Liver (tissue), 9 donors: Measurements from ENCODE around the gene TACC3. TPM values are rescaled to one million over a fixed set of nuclear protein-coding genes. Genes with fewer than 3 reads are reported as not detected.

Source experiments
- DNase-seq: peaks from one replicate; pipeline ENCODE4 v3.0.0-alpha.2; 2017; ENCODE audit warnings: low spot score
- H3K27ac ChIP-seq, 2 donors: one replicate each; pipeline ENCODE4 v1.7.0; 2013; ENCODE audit warnings: inconsistent platforms in 2 of 2, low read length in 2 of 2, control low read depth in 1 of 2, low read depth in 1 of 2, mild to moderate bottlenecking in 1 of 2
- H3K27me3 ChIP-seq, 4 donors: one replicate each; pipeline versions ENCODE4 v1.6.1 to v1.7.0; 2013; ENCODE audit warnings: low read length in 3 of 4, inconsistent platforms in 1 of 4, mild to moderate bottlenecking in 1 of 4, moderate library complexity in 1 of 4; ENCODE audit not compliant: control insufficient read depth in 4 of 4, insufficient read depth in 4 of 4
- H3K36me3 ChIP-seq, 4 donors: one replicate each; pipeline versions ENCODE4 v1.6.1 to v1.7.0; 2013; ENCODE audit warnings: low read length in 3 of 4, mild to moderate bottlenecking in 3 of 4, low read depth in 1 of 4, moderate library complexity in 1 of 4; ENCODE audit not compliant: control insufficient read depth in 4 of 4, insufficient read depth in 3 of 4
- H3K4me1 ChIP-seq, 4 donors: one replicate each; pipeline versions ENCODE4 v1.6.1 to v1.7.0; 2013; ENCODE audit warnings: low read length in 3 of 4, mild to moderate bottlenecking in 3 of 4, moderate library complexity in 1 of 4; ENCODE audit not compliant: control insufficient read depth in 4 of 4, insufficient read depth in 4 of 4
- H3K4me3 ChIP-seq, 3 donors: one replicate each; pipeline versions ENCODE4 v1.6.1 to v1.7.0; 2013; ENCODE audit warnings: low read length in 3 of 3, control low read depth in 1 of 3, low read depth in 1 of 3, mild to moderate bottlenecking in 1 of 3
- H3K9ac ChIP-seq, 2 donors: one replicate each; pipeline ENCODE4 v1.7.0; 2013; ENCODE audit warnings: low read length in 2 of 2, mild to moderate bottlenecking in 2 of 2, moderate library complexity in 2 of 2, control low read depth in 1 of 2, low read depth in 1 of 2
- H3K9me3 ChIP-seq, 4 donors: one replicate each; pipeline versions ENCODE4 v1.6.1 to v1.7.0; 2013; ENCODE audit warnings: low read length in 3 of 4; ENCODE audit not compliant: control insufficient read depth in 4 of 4
- CTCF ChIP-seq: fragments of 150-350 bp; IDR thresholded peaks from 2 replicates; pipeline ENCODE4 v1.5.1; 2017; ENCODE audit warnings: improper control_type of control experiment, low read depth, low read length; ENCODE audit not compliant: missing input control
- EGR1 ChIP-seq, 2 donors: IDR thresholded peaks; 2 replicates each; pipeline ENCODE4 v1.6.1; 2016 to 2018; ENCODE audit warnings: antibody characterized with exemption in 2 of 2, low read depth in 2 of 2
- FOXA1 ChIP-seq: IDR thresholded peaks from 2 replicates; pipeline ENCODE4 v1.6.1; 2016; ENCODE audit warnings: antibody characterized with exemption
- FOXA2 ChIP-seq: IDR thresholded peaks from 2 replicates; pipeline ENCODE4 v1.6.1; 2016; ENCODE audit warnings: antibody characterized with exemption
- GABPA ChIP-seq, 2 donors: IDR thresholded peaks in 1 of 2; conservative IDR thresholded peaks in 1 of 2; 2 replicates each; pipeline ENCODE4 v1.6.1; 2016; ENCODE audit warnings: antibody characterized with exemption in 2 of 2, mild to moderate bottlenecking in 1 of 2, moderate library complexity in 1 of 2
- HNF4A ChIP-seq, 2 donors: conservative IDR thresholded peaks; 2 replicates each; pipeline ENCODE4 v1.6.1; 2016; ENCODE audit warnings: antibody characterized with exemption in 2 of 2, mild to moderate bottlenecking in 2 of 2
- HNF4G ChIP-seq: IDR thresholded peaks from 2 replicates; pipeline ENCODE4 v1.6.1; 2016; ENCODE audit warnings: antibody characterized with exemption
- JUND ChIP-seq, 2 donors: IDR thresholded peaks; 2 replicates each; pipeline ENCODE4 v1.6.1; 2016; ENCODE audit warnings: antibody characterized with exemption in 2 of 2
- MAX ChIP-seq: IDR thresholded peaks from 2 replicates; pipeline ENCODE4 v1.6.1; 2016; ENCODE audit warnings: antibody characterized with exemption
- NR2F2 ChIP-seq: IDR thresholded peaks from 2 replicates; pipeline ENCODE4 v1.6.1; 2016; ENCODE audit warnings: antibody characterized with exemption
- RAD21 ChIP-seq, 2 donors: IDR thresholded peaks; 2 replicates each; pipeline ENCODE4 v1.6.1; 2016; ENCODE audit warnings: antibody characterized with exemption in 2 of 2, mild to moderate bottlenecking in 2 of 2
- REST ChIP-seq: IDR thresholded peaks from 2 replicates; pipeline ENCODE4 v1.6.1; 2016; ENCODE audit warnings: antibody characterized with exemption, mild to moderate bottlenecking
- RXRA ChIP-seq, 2 donors: IDR thresholded peaks; 2 replicates each; pipeline ENCODE4 v1.6.1; 2017 to 2018; ENCODE audit warnings: antibody characterized with exemption in 2 of 2, mild to moderate bottlenecking in 1 of 2
- SP1 ChIP-seq: IDR thresholded peaks from 2 replicates; pipeline ENCODE4 v1.6.1; 2018; ENCODE audit warnings: antibody characterized with exemption, mild to moderate bottlenecking
- TAF1 ChIP-seq: conservative IDR thresholded peaks from 2 replicates; pipeline ENCODE4 v1.6.1; 2016; ENCODE audit warnings: antibody characterized with exemption, mild to moderate bottlenecking
- YY1 ChIP-seq: IDR thresholded peaks from 2 replicates; pipeline ENCODE4 v1.6.1; 2016; ENCODE audit warnings: antibody characterized with exemption, mild to moderate bottlenecking
- ZBTB33 ChIP-seq: IDR thresholded peaks from 2 replicates; pipeline ENCODE4 v1.6.1; 2016; ENCODE audit warnings: antibody characterized with exemption
- WGBS: extraction: QIAGEN DNeasy Blood & Tissue Kit; methylation state at CpG from one replicate; pipeline ENCODE4 v1.1.7; 2013; 5-methylcytosine and 5-hydroxymethylcytosine counted together
- polyA plus RNA-seq, 2 donors: library from polyadenylated mRNA; stranded (reverse) in 1 of 2; unstranded in 1 of 2; fragments of 200-250 nt in 1 of 2; fragments of >200 nt in 1 of 2; fragmentation: Nextera tagmentation in 1 of 2; extraction: Ambion mirVana in 1 of 2; gene quantifications; one replicate each; pipeline versions ENCODE4 v1.2.1 to v1.2.3, GENCODE V29; 2013 to 2015
- total RNA-seq, 2 donors: library from RNA; depleted of rRNA; stranded (reverse); fragments of >200 nt; gene quantifications; one replicate each; pipeline ENCODE4 v1.2.3, GENCODE V29; 2014
- TF ChIP-seq, protein P1 (sequence below): IDR thresholded peaks from 2 replicates; pipeline ENCODE4 v1.6.1; 2016; ENCODE audit warnings: antibody characterized with exemption
- donor health status: healthy.
- donor health status: healthy.
- donor health status: healthy.
- donor health status: healthy.
- donor health status: healthy.

Gene TACC3
- total and polyA plus RNA-seq, 4 donors, result 1.4 to 38.9 (median 5.5) TPM

GRCh38 chr4:1713003-1713851 is 8.1 kb upstream of the TACC3 start (continued):
- TF ChIP-seq EGR1 (IDR thresholded peaks at IDR 0.05; ENCODE audit: low read depth in 2 of 2), result no peak

DNA sequence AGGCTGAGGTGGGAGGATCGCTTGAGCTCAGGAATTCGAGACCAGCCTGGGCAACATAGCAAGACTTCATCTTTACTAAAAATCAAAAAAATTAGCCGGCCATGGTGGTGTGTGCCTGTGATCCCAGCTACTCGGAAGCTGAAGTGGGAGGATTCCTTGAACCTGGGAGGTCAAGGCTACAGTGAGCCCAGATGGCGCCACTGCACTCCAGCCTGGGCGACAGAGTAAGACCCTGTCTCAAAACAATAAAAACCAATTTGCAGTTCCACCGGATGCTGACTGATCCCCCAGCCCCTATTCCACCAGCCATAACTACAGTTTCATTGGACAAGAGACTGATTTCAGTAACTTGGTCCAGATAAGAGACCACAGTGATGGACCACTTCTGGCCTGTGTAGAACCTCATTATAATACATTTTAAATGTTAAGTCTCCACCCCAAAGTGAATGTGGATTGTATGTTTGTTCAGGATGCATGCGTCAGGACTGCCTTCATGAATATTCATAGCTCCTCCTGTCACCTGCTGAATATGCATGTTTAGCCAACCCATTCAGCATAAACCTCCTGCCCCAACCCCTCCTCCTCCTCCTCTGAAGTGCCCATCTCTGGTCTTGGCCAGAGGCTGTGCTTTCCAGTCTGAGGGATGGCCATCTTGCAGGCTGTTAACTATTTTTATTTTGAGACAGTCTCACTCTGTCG is 6.9 kb upstream of the TACC3 start:
- no peak overlapping the region for H3K27ac ChIP-seq
- no peak overlapping the region for H3K4me3 ChIP-seq
- peaks cover 0 to 2% (median under 1%) of the 10 kb centered on the region in 4 donors for H3K36me3 ChIP-seq
- H3K27me3 ChIP-seq, result no peaks in the 10 kb centered on the region
- no peak for TF ChIP-seq YY1
- TF ChIP-seq REST, result no peak
- TF ChIP-seq RAD21 (IDR thresholded peaks at IDR 0.05), result no peak
- no peak for TF ChIP-seq FOXA1
- TF ChIP-seq, protein P1, sequence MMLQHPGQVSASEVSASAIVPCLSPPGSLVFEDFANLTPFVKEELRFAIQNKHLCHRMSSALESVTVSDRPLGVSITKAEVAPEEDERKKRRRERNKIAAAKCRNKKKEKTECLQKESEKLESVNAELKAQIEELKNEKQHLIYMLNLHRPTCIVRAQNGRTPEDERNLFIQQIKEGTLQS, result no peak
- no peak for TF ChIP-seq JUND (IDR thresholded peaks at IDR 0.05)
- no peak for TF ChIP-seq HNF4A (conservative IDR thresholded peaks at IDR 0.05)
- no peak for TF ChIP-seq ZBTB33
- no peak for TF ChIP-seq FOXA2
- TF ChIP-seq CTCF, result no peak
- TF ChIP-seq GABPA (IDR thresholded peaks at IDR 0.05 in 1 of 2, conservative IDR thresholded peaks at IDR 0.05 in 1 of 2), result no peak
- no peak for TF ChIP-seq HNF4G
- TF ChIP-seq MAX, result no peak
- TF ChIP-seq TAF1, result no peak
- no peak for TF ChIP-seq RXRA (IDR thresholded peaks at IDR 0.05)
- no peak for TF ChIP-seq NR2F2
- no peak for TF ChIP-seq EGR1 (IDR thresholded peaks at IDR 0.05; ENCODE audit: low read depth in 2 of 2)
- TF ChIP-seq SP1, result no peak
- 77% methylated on average over 9 of the region's 9 CpGs for WGBS
- no peak overlapping the region for H3K9ac ChIP-seq
- peaks cover 16 to 54% (median 39%) of the 10 kb centered on the region in 4 donors for H3K4me1 ChIP-seq
- DNase-seq, result no peak
- H3K9me3 ChIP-seq, result no peaks in the 10 kb centered on the region
